ENCODE measurements around the gene CALHM1. TPM values are rescaled to one million over a fixed set of nuclear protein-coding genes. Genes with fewer than 3 reads are reported as not detected.

The CALHM1 gene
- total and polyA plus RNA-seq, 2 experiments from 2014 or later = 0.11 TPM; not detected in 1

- H3K36me3 Mint-ChIP-seq (ENCODE audit: low read depth) = peaks cover 63% of the 10 kb centered on the region
- DNase-seq (ENCODE audit: low spot score) = no peak
Measured at GRCh38 chr10:103447187-103447586, 11.5 kb downstream of the CALHM1 start.

GRCh38 chr10:103445767-103446567 lies 12.7 kb downstream of the CALHM1 start:
- Mint-ChIP-seq H3K36me3 (ENCODE audit: low read depth) (peaks cover 74% of the 10 kb centered on the region), H3K4me3 (no peak overlapping the region), H3K9me3 (no peaks in the 10 kb centered on the region; the same call in 2 of the 3 replicates), H3K27ac (no peak overlapping the region), H3K4me1 (peaks cover 7% of the 10 kb centered on the region; the same call in 2 of the 3 replicates), H3K27me3 (ENCODE audit: insufficient read depth, low read depth, poor library complexity) (peaks cover 12% of the 10 kb centered on the region)
- no peak overlapping the region for H3K4me2 ChIP-seq
- TF ChIP-seq EZH2phosphoT487 (IDR thresholded peaks at IDR 0.05; ENCODE audit: unreplicated experiment) (no peak), POLR2AphosphoS5 (IDR thresholded peaks at IDR 0.05; ENCODE audit: low read depth) (no peak; the same call in 1 of the 2 replicates), JUNB (IDR thresholded peaks at IDR 0.05; ENCODE audit: unreplicated experiment) (no peak), ETS1 (IDR thresholded peaks at IDR 0.05) (no peak), ZNF462 (CRISPR knock-in tag; IDR thresholded peaks at IDR 0.05) (no peak), CREB1 (CRISPR knock-in tag; IDR thresholded peaks at IDR 0.05; ENCODE audit: low read depth) (no peak)
- H3K4me3 ChIP-seq = no peak overlapping the region
- no peak overlapping the region for H3K27ac ChIP-seq (ENCODE audit: low read depth)
- H3K36me3 ChIP-seq (ENCODE audit: insufficient read depth) = peaks cover 42% of the 10 kb centered on the region
- no peaks in the 10 kb centered on the region for H3K9me2 ChIP-seq (ENCODE audit: insufficient read depth)
- H3F3A ChIP-seq (replicated peaks; ENCODE audit: low read depth) = no peaks in the 10 kb centered on the region
- H2AFZ ChIP-seq = no peak overlapping the region
- H3K79me2 ChIP-seq (replicated peaks; ENCODE audit: insufficient read depth) = no peaks in the 10 kb centered on the region
- no peaks in the 10 kb centered on the region for H3K4me1 ChIP-seq (ENCODE audit: insufficient read depth)
- no peak for ATAC-seq
- no peaks in the 10 kb centered on the region for H3K27me3 ChIP-seq (ENCODE audit: insufficient read depth)
- no peak for DNase-seq (ENCODE audit: low spot score)
- H4K20me1 ChIP-seq (replicated peaks; ENCODE audit: insufficient read depth) = no peaks in the 10 kb centered on the region; the same call in 1 of the 2 replicates

More at GRCh38 chr10:103447187-103447586, 11.5 kb downstream of the CALHM1 start:
- H3K27me3 Mint-ChIP-seq (ENCODE audit: insufficient read depth, low read depth, poor library complexity) = peaks cover 15% of the 10 kb centered on the region
- Histone ChIP-seq H3K36me3 (ENCODE audit: insufficient read depth) (peaks cover 33% of the 10 kb centered on the region), H3K4me3 (no peak overlapping the region), H3K9me2 (ENCODE audit: insufficient read depth) (no peaks in the 10 kb centered on the region), H3K4me1 (ENCODE audit: insufficient read depth) (no peaks in the 10 kb centered on the region; the same call in 1 of the 2 replicates), H3K27ac (ENCODE audit: low read depth) (no peak overlapping the region), H3K79me2 (replicated peaks; ENCODE audit: insufficient read depth) (no peaks in the 10 kb centered on the region), H3F3A (replicated peaks; ENCODE audit: low read depth) (no peaks in the 10 kb centered on the region), H3K27me3 (ENCODE audit: insufficient read depth) (no peaks in the 10 kb centered on the region), H4K20me1 (replicated peaks; ENCODE audit: insufficient read depth) (no peaks in the 10 kb centered on the region; the same call in 1 of the 2 replicates), H2AFZ (no peak overlapping the region), H3K4me2 (no peak overlapping the region)
- no peak for ATAC-seq
- TF ChIP-seq CREB1 (CRISPR knock-in tag; IDR thresholded peaks at IDR 0.05; ENCODE audit: low read depth) = no peak
- peaks cover 12% of the 10 kb centered on the region for H3K4me1 Mint-ChIP-seq
- no peaks in the 10 kb centered on the region; the same call in 2 of the 3 replicates for H3K9me3 Mint-ChIP-seq
- H3K27ac Mint-ChIP-seq = no peak overlapping the region
- no peak overlapping the region for H3K4me3 Mint-ChIP-seq
